HFFc6 (cell line): Measurements from ENCODE around the gene SEPTIN5. TPM values are rescaled to one million over a fixed set of nuclear protein-coding genes. Genes with fewer than 3 reads are reported as not detected.

Experiments used
- DNase-seq: peaks from one replicate; pipeline ENCODE4 v3.0.0-alpha.2; 2018
- H3K27ac Mint-ChIP-seq: 2 replicates; pipeline ENCODE4 v1.8.0; 2020; ENCODE audit warnings: mild to moderate bottlenecking, mixed read lengths
- H3K27me3 Mint-ChIP-seq: 2 replicates; pipeline ENCODE4 v1.8.0; 2021; ENCODE audit warnings: mild to moderate bottlenecking, moderate library complexity, mixed read lengths; ENCODE audit not compliant: insufficient read depth
- H3K36me3 Mint-ChIP-seq: 2 replicates; pipeline ENCODE4 v1.8.0; 2021; ENCODE audit warnings: low read depth, mixed read lengths
- H3K4me1 Mint-ChIP-seq: 2 replicates; pipeline ENCODE4 v1.8.0; 2020; ENCODE audit warnings: low read depth, mixed read lengths
- H3K4me3 Mint-ChIP-seq: 2 replicates; pipeline ENCODE4 v1.8.0; 2020; ENCODE audit warnings: mild to moderate bottlenecking, moderate library complexity, mixed read lengths
- H3K9me3 Mint-ChIP-seq: 2 replicates; pipeline ENCODE4 v1.8.0; 2020; ENCODE audit warnings: mild to moderate bottlenecking, mixed read lengths
- total RNA-seq, 6 experiments: library from RNA; stranded (reverse); fragmentation: NEBNext Ultra II Directional; extraction: Animal tissue kit (Norgen Biotek cat#: 25700); gene quantifications; 2 replicates in 1 of 6; 3 replicates in 5 of 6; pipeline ENCODE4 v1.2.3, GENCODE V29; 2021
- TF ChIP-seq, protein P1 (sequence below): fragments of 200-600 bp; sonication (generic); IDR thresholded peaks from 2 replicates; pipeline ENCODE4 v1.5.0; 2021; ENCODE audit warnings: antibody characterized with exemption, mild to moderate bottlenecking

The SEPTIN5 gene
- total RNA-seq, 6 experiments from 2014 or later = 4.9 to 13.7 (median 6.5) TPM

DNA sequence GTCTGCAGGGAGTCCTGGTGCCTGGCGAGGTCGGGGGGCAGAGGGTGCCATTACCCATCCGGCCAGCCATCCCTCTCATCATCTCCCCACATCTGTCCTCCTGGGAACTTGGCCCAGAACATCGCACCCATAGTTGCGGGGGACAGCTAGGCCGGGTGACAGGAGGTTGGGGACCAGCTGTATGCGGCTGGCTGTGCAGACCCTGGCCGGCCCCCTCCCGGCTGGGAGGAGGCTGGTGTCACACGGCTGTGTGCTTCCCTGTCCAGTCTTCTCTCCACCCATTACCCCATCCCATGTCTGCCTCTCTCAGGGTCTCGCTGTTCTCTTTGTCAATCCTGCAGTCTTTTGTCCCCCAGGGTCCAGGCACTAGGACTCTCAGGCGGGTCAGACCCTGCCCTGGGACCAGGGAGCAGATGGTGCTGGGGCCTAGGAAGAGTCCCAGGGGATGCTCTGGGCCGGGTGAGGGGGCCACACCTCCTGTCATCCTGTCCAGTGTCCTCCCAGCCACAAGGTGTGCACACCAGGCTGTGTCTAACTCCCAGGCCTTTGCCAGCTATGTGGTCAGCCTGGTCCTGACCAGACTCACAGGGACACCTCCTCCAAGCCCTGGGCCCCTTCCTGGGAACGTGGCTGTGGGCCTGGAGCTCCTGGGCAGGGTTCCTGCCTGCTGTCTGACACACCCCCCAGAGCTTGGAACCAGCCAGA, 39.8 kb downstream of the SEPTIN5 start:
- Mint-ChIP-seq H3K27ac (no peak overlapping the region), H3K36me3 (no peaks in the 10 kb centered on the region), H3K27me3 (peaks cover 39% of the 10 kb centered on the region), H3K4me1 (peaks cover 8% of the 10 kb centered on the region), H3K4me3 (no peak overlapping the region), H3K9me3 (no peaks in the 10 kb centered on the region)
- TF ChIP-seq, protein P1, sequence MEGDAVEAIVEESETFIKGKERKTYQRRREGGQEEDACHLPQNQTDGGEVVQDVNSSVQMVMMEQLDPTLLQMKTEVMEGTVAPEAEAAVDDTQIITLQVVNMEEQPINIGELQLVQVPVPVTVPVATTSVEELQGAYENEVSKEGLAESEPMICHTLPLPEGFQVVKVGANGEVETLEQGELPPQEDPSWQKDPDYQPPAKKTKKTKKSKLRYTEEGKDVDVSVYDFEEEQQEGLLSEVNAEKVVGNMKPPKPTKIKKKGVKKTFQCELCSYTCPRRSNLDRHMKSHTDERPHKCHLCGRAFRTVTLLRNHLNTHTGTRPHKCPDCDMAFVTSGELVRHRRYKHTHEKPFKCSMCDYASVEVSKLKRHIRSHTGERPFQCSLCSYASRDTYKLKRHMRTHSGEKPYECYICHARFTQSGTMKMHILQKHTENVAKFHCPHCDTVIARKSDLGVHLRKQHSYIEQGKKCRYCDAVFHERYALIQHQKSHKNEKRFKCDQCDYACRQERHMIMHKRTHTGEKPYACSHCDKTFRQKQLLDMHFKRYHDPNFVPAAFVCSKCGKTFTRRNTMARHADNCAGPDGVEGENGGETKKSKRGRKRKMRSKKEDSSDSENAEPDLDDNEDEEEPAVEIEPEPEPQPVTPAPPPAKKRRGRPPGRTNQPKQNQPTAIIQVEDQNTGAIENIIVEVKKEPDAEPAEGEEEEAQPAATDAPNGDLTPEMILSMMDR = no peak
- no peak for DNase-seq

DNA sequence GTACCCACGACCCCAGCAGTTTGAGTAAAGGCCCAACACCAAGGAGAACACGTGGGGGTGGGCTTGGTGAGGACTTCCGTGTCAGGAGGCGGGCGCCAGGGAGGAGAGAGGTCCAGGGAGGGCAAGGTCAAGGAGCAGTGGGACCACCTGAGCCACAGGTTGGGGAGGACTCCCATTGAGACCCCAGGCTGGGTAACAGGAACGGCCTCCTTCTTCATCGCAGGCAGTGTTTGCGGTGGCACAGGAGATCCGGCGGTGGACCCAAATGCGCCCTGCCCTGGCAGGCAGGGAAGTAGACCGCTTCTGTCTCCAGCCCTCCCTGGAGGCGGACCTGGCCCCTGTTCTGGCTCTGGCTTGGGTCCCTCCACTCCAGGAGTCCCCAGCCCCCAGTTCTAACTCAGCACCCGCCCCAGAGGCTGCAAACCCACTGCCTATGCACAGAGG, 40.4 kb downstream of the SEPTIN5 start:
- no peak overlapping the region for H3K27ac Mint-ChIP-seq
- peaks cover 44% of the 10 kb centered on the region for H3K27me3 Mint-ChIP-seq

DNA sequence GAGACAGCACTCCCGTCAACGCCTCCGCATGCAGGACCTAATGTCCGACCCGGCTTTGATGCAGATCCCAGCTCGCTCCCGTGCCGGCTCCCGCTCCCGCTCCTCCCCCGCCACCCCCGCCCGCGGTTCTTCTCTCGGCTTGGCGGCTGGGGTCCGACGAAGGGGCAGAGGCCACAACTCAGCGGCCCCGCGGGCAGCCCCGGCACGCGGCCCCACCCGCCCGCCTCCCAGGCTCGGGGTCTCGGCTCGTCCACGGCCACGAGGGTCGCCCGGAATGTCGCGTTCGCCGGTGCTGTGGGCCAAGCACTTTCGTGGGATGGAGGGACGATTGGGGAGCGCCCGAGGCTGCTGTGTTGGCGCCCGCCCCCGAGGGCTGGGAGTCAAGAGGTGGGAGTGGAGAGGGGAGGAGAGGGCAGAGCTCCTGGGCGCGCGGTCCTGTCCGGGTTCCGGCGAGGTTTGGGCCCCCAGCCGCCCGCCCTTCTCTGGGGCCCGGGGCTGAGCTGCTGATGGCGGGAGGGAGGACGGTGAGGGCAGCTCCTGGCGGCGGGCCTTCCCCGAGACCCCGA, 40.9 kb downstream of the SEPTIN5 start:
- DNase-seq = no peak
- H3K4me1 Mint-ChIP-seq = peaks cover 17% of the 10 kb centered on the region

More for the DNA sequence above, 40.4 kb downstream of the SEPTIN5 start:
- peaks cover 12% of the 10 kb centered on the region for H3K4me1 Mint-ChIP-seq
- H3K9me3 Mint-ChIP-seq = no peaks in the 10 kb centered on the region
- H3K36me3 Mint-ChIP-seq = no peaks in the 10 kb centered on the region
- no peak overlapping the region for H3K4me3 Mint-ChIP-seq
- TF ChIP-seq, protein P1 = no peak
- no peak for DNase-seq

DNA sequence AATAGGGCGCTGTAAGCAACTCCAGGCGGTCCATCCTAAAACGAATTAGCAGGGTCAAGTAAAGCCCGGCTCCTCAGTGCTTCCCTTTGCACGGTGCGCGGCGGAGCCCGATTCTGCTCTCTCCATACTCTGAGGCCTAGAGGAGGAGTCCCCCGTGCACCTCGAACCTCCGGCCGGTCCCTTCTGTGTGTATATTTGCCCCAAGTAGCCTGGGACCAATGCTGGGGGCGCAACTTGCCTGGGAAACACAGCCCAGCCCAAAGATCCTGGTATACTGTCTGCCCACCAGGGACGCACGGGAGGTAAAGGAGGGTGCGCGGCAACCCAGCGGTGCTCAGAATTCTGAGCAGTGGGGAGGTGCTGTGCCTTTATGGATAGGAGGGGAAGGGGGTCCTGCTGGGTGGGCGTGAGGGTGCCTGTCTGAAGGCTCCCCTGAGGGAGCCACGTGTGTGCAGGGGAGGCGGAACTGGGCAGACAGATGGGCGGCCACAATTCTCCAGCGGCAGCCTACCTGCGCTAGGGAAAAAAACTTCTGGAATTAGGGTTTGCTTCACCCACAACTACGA, 41.5 kb downstream of the SEPTIN5 start:
- Mint-ChIP-seq H3K27ac (no peak overlapping the region), H3K9me3 (no peaks in the 10 kb centered on the region), H3K4me1 (peaks cover 19% of the 10 kb centered on the region), H3K27me3 (peaks cover 49% of the 10 kb centered on the region), H3K4me3 (no peak overlapping the region), H3K36me3 (no peaks in the 10 kb centered on the region; the same call in 1 of the 2 replicates)
- no peak for DNase-seq
- TF ChIP-seq, protein P1 = no peak

More for the DNA sequence above, 40.9 kb downstream of the SEPTIN5 start:
- TF ChIP-seq, protein P1 = no peak
- Mint-ChIP-seq H3K27ac (no peak overlapping the region), H3K27me3 (peaks cover 49% of the 10 kb centered on the region), H3K9me3 (no peaks in the 10 kb centered on the region), H3K36me3 (no peaks in the 10 kb centered on the region; the same call in 1 of the 2 replicates), H3K4me3 (no peak overlapping the region)

DNA sequence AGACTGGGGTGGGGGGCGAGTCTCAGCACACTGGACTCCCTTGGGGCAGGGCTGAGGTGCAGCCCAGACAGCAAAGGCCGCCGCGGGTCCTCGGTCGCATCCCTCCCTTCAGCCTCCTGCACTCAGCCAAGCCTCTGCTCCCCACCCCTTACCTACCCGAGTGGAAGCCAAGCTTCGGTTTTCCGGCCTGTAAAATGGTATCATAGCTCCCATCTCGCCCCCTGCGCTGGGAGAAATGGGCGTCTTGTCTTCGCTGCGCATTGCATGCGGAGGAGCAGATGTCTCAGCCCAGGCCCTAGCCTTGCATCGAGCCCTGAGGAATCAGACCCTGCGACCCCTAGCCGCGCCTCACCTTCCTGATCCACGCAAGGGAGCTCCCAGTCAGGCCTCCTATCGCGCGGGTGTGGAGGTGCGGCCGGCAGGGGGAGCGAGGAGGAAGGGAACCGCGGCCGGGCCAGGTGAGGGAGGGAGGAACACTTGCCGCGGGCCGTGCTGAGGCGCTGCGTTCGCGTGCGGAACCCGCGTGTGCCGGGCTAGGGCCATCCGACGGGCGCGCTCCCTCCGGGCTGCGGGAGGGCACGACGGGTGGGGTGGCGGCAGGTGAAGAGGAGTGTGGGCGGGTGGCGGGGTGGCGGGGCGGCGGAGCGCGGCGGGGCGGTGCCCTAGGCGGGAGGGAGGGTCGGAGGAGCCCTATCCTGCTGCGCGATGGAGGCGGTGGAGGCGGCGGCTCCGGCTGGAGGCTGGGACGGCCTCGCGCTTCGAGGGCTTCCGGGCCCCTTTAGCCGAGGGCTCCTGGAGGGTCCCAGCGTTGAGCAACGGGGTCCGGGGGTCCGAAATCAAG, 42.2 kb downstream of the SEPTIN5 start:
- no peak overlapping the region for H3K27ac Mint-ChIP-seq

More for the DNA sequence above, 42.2 kb downstream of the SEPTIN5 start:
- TF ChIP-seq, protein P1 = peak; percentile 65
- Mint-ChIP-seq H3K4me1 (peaks cover 12% of the 10 kb centered on the region), H3K4me3 (no peak overlapping the region), H3K36me3 (no peaks in the 10 kb centered on the region; the same call in 1 of the 2 replicates), H3K9me3 (no peaks in the 10 kb centered on the region), H3K27me3 (peaks cover 50% of the 10 kb centered on the region)
- no peak for DNase-seq
